ENCODE data around the gene CHRNB4. TPM values are rescaled to one million over a fixed set of nuclear protein-coding genes. Genes with fewer than 3 reads are reported as not detected.

CHRNB4 gene
- total RNA-seq, 1 experiment from 2014 or later = 1.3 TPM

DNA sequence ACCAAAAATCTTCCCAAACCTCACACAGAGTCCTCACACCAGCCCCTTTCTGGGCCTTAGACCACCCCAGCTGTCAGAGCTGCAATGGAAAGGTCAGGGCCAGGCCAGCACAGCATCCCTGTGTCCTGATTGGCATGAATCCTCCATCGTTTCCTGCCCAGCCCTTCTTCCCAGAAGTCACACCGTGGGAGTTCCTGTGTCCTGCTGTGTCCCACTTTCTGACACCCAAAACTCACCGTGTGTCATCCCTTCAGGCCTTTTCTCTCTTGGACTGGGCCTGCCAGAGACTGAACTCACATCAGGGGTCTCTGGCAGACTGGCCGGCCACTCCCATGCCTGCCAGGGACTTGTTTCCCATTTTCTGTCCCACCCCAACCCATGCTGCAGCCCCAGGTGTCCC, 32.5 kb upstream of the CHRNB4 start:
- Mint-ChIP-seq H3K4me3 (ENCODE audit: unreplicated experiment) (no peak overlapping the region), H3K27ac (ENCODE audit: unreplicated experiment) (no peak overlapping the region), H3K27me3 (ENCODE audit: insufficient read depth, unreplicated experiment) (no peaks in the 10 kb centered on the region), H3K4me1 (ENCODE audit: low read depth, unreplicated experiment) (peaks cover 10% of the 10 kb centered on the region), H3K9me3 (ENCODE audit: unreplicated experiment) (no peaks in the 10 kb centered on the region), H3K36me3 (ENCODE audit: insufficient read depth, unreplicated experiment) (no peaks in the 10 kb centered on the region)
- no peak for TF ChIP-seq CTCF (IDR thresholded peaks at IDR 0.05; ENCODE audit: insufficient read depth in 1 of 2, low read depth in 1 of 2, low read length in 1 of 2, severe bottlenecking in 1 of 2, unreplicated experiment in 1 of 2)
- Histone ChIP-seq H3K9me3 (no peaks in the 10 kb centered on the region), H3K27me3 (replicated peaks; ENCODE audit: control insufficient read depth, insufficient read depth, low read length) (no peaks in the 10 kb centered on the region), H3K36me3 (ENCODE audit: control insufficient read depth, insufficient read depth, low read length) (no peaks in the 10 kb centered on the region), H3K4me1 (no peaks in the 10 kb centered on the region), H3K4me3 (ENCODE audit: low read depth, low read length) (no peak overlapping the region)
- intact Hi-C loops (cut with micrococcal nuclease; ENCODE audit: unreplicated experiment) = no loop called here
- DNase-seq = no peak
- no TSS peak for BruUV-seq (replicated peaks)
- ChIA-PET CTCF (no interaction called here), POLR2A (no interaction called here)

- Histone ChIP-seq H3K4me3 (ENCODE audit: low read depth, low read length) (no peak overlapping the region), H3K9me3 (no peaks in the 10 kb centered on the region), H3K4me1 (no peaks in the 10 kb centered on the region), H3K36me3 (ENCODE audit: control insufficient read depth, insufficient read depth, low read length) (no peaks in the 10 kb centered on the region), H3K27me3 (replicated peaks; ENCODE audit: control insufficient read depth, insufficient read depth, low read length) (no peaks in the 10 kb centered on the region; the same call in 1 of the 2 replicates)
- H3K36me3 Mint-ChIP-seq (ENCODE audit: insufficient read depth, unreplicated experiment) = no peaks in the 10 kb centered on the region
- no peak for DNase-seq
- H3K4me1 Mint-ChIP-seq (ENCODE audit: low read depth, unreplicated experiment) = peaks cover 10% of the 10 kb centered on the region
- H3K27ac Mint-ChIP-seq (ENCODE audit: unreplicated experiment) = peak overlapping the region; percentile 20
- ChIA-PET CTCF (interaction anchor here (0.6 kb wide), 2 partner anchors 187 to 229 kb away, joined by 3 to 4 read pairs; no protein-coding TSS in a partner anchor), POLR2A (no interaction called here)
- no TSS peak for BruUV-seq (replicated peaks)
- no peak for TF ChIP-seq CTCF (IDR thresholded peaks at IDR 0.05; ENCODE audit: insufficient read depth in 1 of 2, low read depth in 1 of 2, low read length in 1 of 2, severe bottlenecking in 1 of 2, unreplicated experiment in 1 of 2)
- no peaks in the 10 kb centered on the region for H3K9me3 Mint-ChIP-seq (ENCODE audit: unreplicated experiment)
- H3K27me3 Mint-ChIP-seq (ENCODE audit: insufficient read depth, unreplicated experiment) = no peaks in the 10 kb centered on the region
- no peak overlapping the region for H3K4me3 Mint-ChIP-seq (ENCODE audit: unreplicated experiment)
- intact Hi-C loops (cut with micrococcal nuclease; ENCODE audit: unreplicated experiment) = no loop called here
Observed at GRCh38 chr15:78672285-78673014, 31.4 kb upstream of the CHRNB4 start.

DNA sequence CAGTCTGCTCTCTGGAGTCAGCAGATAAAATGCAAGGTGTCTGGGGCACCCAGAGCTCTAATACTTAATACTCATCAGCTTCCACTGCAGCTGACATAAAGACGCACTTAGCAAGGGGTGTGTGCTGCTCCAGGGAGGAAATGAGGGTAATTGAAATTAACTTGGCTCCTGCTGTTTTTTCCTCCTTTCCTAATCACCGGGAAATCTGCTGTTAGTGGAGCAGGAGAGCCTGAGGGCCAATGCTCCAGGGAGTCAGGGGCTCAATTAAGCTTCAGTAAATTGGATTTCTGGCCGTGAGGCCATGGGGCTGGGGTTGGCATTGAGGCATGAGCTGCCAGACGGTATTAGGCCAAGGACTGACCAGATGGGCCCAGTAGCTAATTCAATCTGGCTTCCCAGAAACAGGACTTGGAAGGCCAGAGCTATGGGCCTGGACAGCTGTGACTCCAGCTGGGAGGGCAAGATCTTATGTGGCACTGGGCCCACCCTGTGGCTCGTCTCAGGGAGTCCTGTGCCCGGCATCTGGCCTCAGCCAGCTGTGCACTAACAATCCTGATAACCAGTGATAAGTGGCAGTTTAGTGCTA, 30.7 kb upstream of the CHRNB4 start:
- no peaks in the 10 kb centered on the region for H3K36me3 ChIP-seq (ENCODE audit: control insufficient read depth, insufficient read depth, low read length)
- Mint-ChIP-seq H3K36me3 (ENCODE audit: insufficient read depth, unreplicated experiment) (no peaks in the 10 kb centered on the region), H3K27ac (ENCODE audit: unreplicated experiment) (no peak overlapping the region), H3K4me3 (ENCODE audit: unreplicated experiment) (no peak overlapping the region), H3K9me3 (ENCODE audit: unreplicated experiment) (no peaks in the 10 kb centered on the region), H3K4me1 (ENCODE audit: low read depth, unreplicated experiment) (peaks cover 10% of the 10 kb centered on the region), H3K27me3 (ENCODE audit: insufficient read depth, unreplicated experiment) (no peaks in the 10 kb centered on the region)
- no peak overlapping the region for H3K4me3 ChIP-seq (ENCODE audit: low read depth, low read length)
- H3K27me3 ChIP-seq (replicated peaks; ENCODE audit: control insufficient read depth, insufficient read depth, low read length) = no peaks in the 10 kb centered on the region; the same call in 1 of the 2 replicates
- no TSS peak for BruUV-seq (replicated peaks)
- POLR2A ChIA-PET = no interaction called here
- TF ChIP-seq CTCF (IDR thresholded peaks at IDR 0.05; ENCODE audit: insufficient read depth in 1 of 2, low read depth in 1 of 2, low read length in 1 of 2, severe bottlenecking in 1 of 2, unreplicated experiment in 1 of 2) = no peak
- no peak for DNase-seq
- H3K9me3 ChIP-seq = no peaks in the 10 kb centered on the region
- CTCF ChIA-PET = interaction anchor here (0.6 kb wide), 2 partner anchors 188 to 228 kb away, joined by 3 to 4 read pairs; no protein-coding TSS in a partner anchor
- intact Hi-C loops (cut with micrococcal nuclease; ENCODE audit: unreplicated experiment) = no loop called here
- H3K4me1 ChIP-seq = no peaks in the 10 kb centered on the region
